OCI-LY7 (cell line): Measurements from ENCODE around the gene KDM1A.

Source experiments
- EZH2phosphoT487 ChIP-seq: fragments of 200-600 bp; sonication (generic); IDR thresholded peaks from 2 replicates; pipeline ENCODE4 v1.6.1; 2018; ENCODE audit warnings: low read depth, borderline replicate concordance, mild to moderate bottlenecking, mixed run types, antibody characterized with exemption, low read length, moderate library complexity, mixed read lengths
- TF ChIP-seq, protein P1 (sequence below): fragments of 200-600 bp; sonication (generic); conservative IDR thresholded peaks from 2 replicates; pipeline ENCODE4 v1.5.1; 2014; ENCODE audit warnings: mild to moderate bottlenecking, antibody characterized with exemption, low read length, moderate library complexity, mixed read lengths

DNA sequence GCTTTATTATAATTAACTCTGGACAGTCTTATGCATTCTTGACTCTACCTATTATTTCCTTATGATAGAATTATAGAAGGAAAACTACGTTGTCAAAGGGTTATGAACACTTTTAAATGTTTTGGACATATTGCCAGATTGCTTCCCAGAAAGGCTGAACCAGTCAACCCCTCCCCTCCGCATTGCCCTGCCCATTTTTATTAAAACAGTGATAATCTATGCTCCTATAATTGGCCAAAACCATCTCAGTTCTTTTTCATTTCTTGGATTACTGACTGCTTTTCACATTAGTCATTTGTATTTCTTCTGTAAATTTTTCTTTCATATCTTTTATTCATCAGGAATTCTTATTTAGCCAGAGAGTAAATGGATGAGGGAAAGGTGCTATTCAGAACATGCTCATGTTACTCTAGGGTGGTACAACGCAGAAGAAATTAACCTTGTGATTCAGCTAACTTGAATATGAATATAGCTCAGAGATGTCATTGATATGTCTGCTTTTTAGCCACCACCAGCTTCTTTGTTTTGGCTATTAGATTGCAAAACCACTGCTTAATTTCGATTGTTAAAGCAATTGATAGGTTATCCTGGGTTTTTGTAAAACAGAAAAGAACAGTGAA is 32.1 kb downstream of the KDM1A start:
- TF ChIP-seq, protein P1, sequence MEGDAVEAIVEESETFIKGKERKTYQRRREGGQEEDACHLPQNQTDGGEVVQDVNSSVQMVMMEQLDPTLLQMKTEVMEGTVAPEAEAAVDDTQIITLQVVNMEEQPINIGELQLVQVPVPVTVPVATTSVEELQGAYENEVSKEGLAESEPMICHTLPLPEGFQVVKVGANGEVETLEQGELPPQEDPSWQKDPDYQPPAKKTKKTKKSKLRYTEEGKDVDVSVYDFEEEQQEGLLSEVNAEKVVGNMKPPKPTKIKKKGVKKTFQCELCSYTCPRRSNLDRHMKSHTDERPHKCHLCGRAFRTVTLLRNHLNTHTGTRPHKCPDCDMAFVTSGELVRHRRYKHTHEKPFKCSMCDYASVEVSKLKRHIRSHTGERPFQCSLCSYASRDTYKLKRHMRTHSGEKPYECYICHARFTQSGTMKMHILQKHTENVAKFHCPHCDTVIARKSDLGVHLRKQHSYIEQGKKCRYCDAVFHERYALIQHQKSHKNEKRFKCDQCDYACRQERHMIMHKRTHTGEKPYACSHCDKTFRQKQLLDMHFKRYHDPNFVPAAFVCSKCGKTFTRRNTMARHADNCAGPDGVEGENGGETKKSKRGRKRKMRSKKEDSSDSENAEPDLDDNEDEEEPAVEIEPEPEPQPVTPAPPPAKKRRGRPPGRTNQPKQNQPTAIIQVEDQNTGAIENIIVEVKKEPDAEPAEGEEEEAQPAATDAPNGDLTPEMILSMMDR, result no peak
- no peak for TF ChIP-seq EZH2phosphoT487
